HCT116 (cell line): ENCODE data around the gene IZUMO1.

ENCODE experiments used
- CEBPB ChIP-seq: IDR thresholded peaks from 2 replicates; pipeline ENCODE4 v1.6.1; 2012; ENCODE audit warnings: low read depth
- CTCF ChIP-seq, 3 experiments: fragments of 200-600 bp in 1 of 3; sonication (generic) in 1 of 3; IDR thresholded peaks in 2 of 3; conservative IDR thresholded peaks in 1 of 3; 2 replicates each; pipeline ENCODE4 v1.5.1; 2012 to 2017; ENCODE audit warnings: low read depth in 2 of 3, low read length in 2 of 3, antibody characterized with exemption in 1 of 3, borderline replicate concordance in 1 of 3, control low read depth in 1 of 3, mild to moderate bottlenecking in 1 of 3, mixed read lengths in 1 of 3, mixed run types in 1 of 3, moderate library complexity in 1 of 3; ENCODE audit not compliant: insufficient read depth in 1 of 3
- POLR2A ChIP-seq: IDR thresholded peaks from 2 replicates; pipeline ENCODE4 v1.7.0; 2011; ENCODE audit warnings: borderline replicate concordance; ENCODE audit not compliant: insufficient read depth, insufficient read length; ENCODE audit errors: extremely low read depth
- POLR2AphosphoS5 ChIP-seq: IDR thresholded peaks from 2 replicates; pipeline ENCODE4 v1.6.1; 2011; ENCODE audit warnings: mild to moderate bottlenecking, low read depth, low read length, moderate library complexity
- RAD21 ChIP-seq: IDR thresholded peaks from 2 replicates; pipeline ENCODE4 v1.6.1; 2012; ENCODE audit warnings: low read depth, mild to moderate bottlenecking

GRCh38 chr19:48722196-48722708 is 24.5 kb downstream of the IZUMO1 start:
- no peak for TF ChIP-seq CEBPB
- no peak for TF ChIP-seq POLR2A
- no peak for TF ChIP-seq CTCF (IDR thresholded peaks at IDR 0.05 in 2 of 3, conservative IDR thresholded peaks at IDR 0.05 in 1 of 3; ENCODE audit: borderline replicate concordance in 1 of 3, insufficient read depth in 1 of 3, low read depth in 2 of 3, low read length in 2 of 3)
- no peak for TF ChIP-seq POLR2AphosphoS5
- TF ChIP-seq RAD21, result no peak
